Pancreas (tissue), 10 donors: ENCODE measurements around the gene SIRPG. TPM values are rescaled to one million over a fixed set of nuclear protein-coding genes. Genes with fewer than 3 reads are reported as not detected.

Experiments
- ATAC-seq, 4 donors: fragments of 200-7000 bp; cut with Tn5 transposase; one replicate each; pipeline versions ENCODE4 v1.8.0 to v1.9.1; 2020; ENCODE audit warnings: mild to moderate bottlenecking in 4 of 4, moderate library complexity in 4 of 4
- DNase-seq, 6 donors: peaks; one replicate each; pipeline ENCODE4 v3.0.0-alpha.2; 2020
- FAIRE-seq: peaks from 2 replicates; lab custom pipeline; 2012; peaks lifted over from hg19 to GRCh38; lab: Jason Lieb, UNC
- H3K27ac ChIP-seq, 4 donors: fragments of 200-600 bp; sonication (generic); 1 replicate in 3 of 4; 2 replicates in 1 of 4; pipeline versions ENCODE4 v1.5.0 to v1.8.0; 2020
- H3K27me3 ChIP-seq, 4 donors: fragments of 200-600 bp; one replicate each; pipeline ENCODE4 v1.8.0; 2021
- H3K36me3 ChIP-seq, 3 donors: fragments of 200-600 bp; sonication (generic) in 1 of 3; one replicate each; pipeline versions ENCODE4 v1.5.0 to v1.8.0; 2020 to 2021
- H3K4me1 ChIP-seq, 3 donors: fragments of 200-600 bp; one replicate each; pipeline ENCODE4 v1.8.0; 2021
- H3K4me3 ChIP-seq, 4 donors: fragments of 200-600 bp; sonication (generic) in 2 of 4; one replicate each; pipeline versions ENCODE4 v1.5.0 to v1.8.0; 2020 to 2021
- H3K9me3 ChIP-seq, 4 donors: fragments of 200-600 bp; one replicate each; pipeline ENCODE4 v1.8.0; 2021
- CTCF ChIP-seq, 4 donors: fragments of 200-600 bp; sonication (generic) in 3 of 4; IDR thresholded peaks; one replicate each; pipeline versions ENCODE4 v1.5.0 to v1.8.0; 2021; ENCODE audit warnings: antibody characterized with exemption in 4 of 4
- WGBS, 2 donors: extraction: QIAGEN DNeasy Blood & Tissue Kit; methylation state at CpG; one replicate each; pipeline ENCODE4 v1.1.7; 2013; 5-methylcytosine and 5-hydroxymethylcytosine counted together
- intact Hi-C, 3 donors: fragments of 100-400 bp; cut with DNase I; formaldehyde crosslinking; loops; one replicate each; pipeline versions ENCODE4 v1.11.1 to v1.14.2; 2022
- polyA plus RNA-seq, 2 donors: library from polyadenylated mRNA; stranded (reverse); fragments of 200-250 nt; gene quantifications; one replicate each; pipeline ENCODE4 v1.2.3, GENCODE V29; 2013
- total RNA-seq, 6 donors: library from RNA; stranded (reverse); fragmentation: NEBNext Ultra II Directional in 4 of 6; extraction: Animal tissue kit (Norgen Biotek cat#: 25700) in 4 of 6; gene quantifications; one replicate each; pipeline versions ENCODE4 v1.2.1 to v1.2.4, GENCODE V29; 2021 to 2023
- donor health status: healthy with polysubstance abuse.
- donor health status: DM: no; HTN: no; CAD: no; lungs with moderate emphysema.
- donor health status: DM: no; HTN: no; CAD: no.
- donor health status: control.
- donor health status: control.
- donor health status: Bipolar disorder and iron deficiency.
- donor health status: DM: yes; HTN: yes; CAD: no.
- donor health status: DM: no; HTN: no; CAD: no.
- donor health status: DM: no; HTN: no; CAD: no.
- donor health status: DM: yes; HTN: yes; CAD: no.

SIRPG gene
- total and polyA plus RNA-seq, 8 donors, result 0.12 to 0.28 (median 0.21) TPM; not detected in 3

GRCh38 chr20:1625083-1625690, 32.4 kb downstream of the SIRPG start:
- intact Hi-C loops, result no loop called here
- 42% methylated on average over 2 of the region's 2 CpGs for WGBS, 2 donors
- no peak for TF ChIP-seq CTCF (IDR thresholded peaks at IDR 0.05)

GRCh38 chr20:1623501-1624205, 33.9 kb downstream of the SIRPG start:
- TF ChIP-seq CTCF (IDR thresholded peaks at IDR 0.05), result no peak
- ATAC-seq, result peak in 1 of 4 donors; percentile 55
- 78 to 81% methylated on average over 14 of the region's 14 CpGs for WGBS, 2 donors
- peaks cover 0 to 7% (median 0%) of the 10 kb centered on the region in 4 donors for H3K27me3 ChIP-seq
- intact Hi-C loops, result no loop called here
- FAIRE-seq, result no peak
- no peaks in the 10 kb centered on the region for H3K4me1 ChIP-seq
- no peak overlapping the region for H3K4me3 ChIP-seq
- H3K36me3 ChIP-seq, result no peaks in the 10 kb centered on the region
- no peak for DNase-seq
- no peaks in the 10 kb centered on the region for H3K9me3 ChIP-seq
- no peak overlapping the region for H3K27ac ChIP-seq

More at GRCh38 chr20:1625083-1625690, 32.4 kb downstream of the SIRPG start:
- Histone ChIP-seq H3K4me1 (no peaks in the 10 kb centered on the region), H3K4me3 (no peak overlapping the region), H3K36me3 (no peaks in the 10 kb centered on the region), H3K9me3 (no peaks in the 10 kb centered on the region), H3K27me3 (peaks cover 0 to 9% (median 0%) of the 10 kb centered on the region in 4 donors), H3K27ac (no peak overlapping the region)
- ATAC-seq, result no peak
- no peak for FAIRE-seq
- DNase-seq, result no peak

- H3K4me1 ChIP-seq, result no peaks in the 10 kb centered on the region
- no peaks in the 10 kb centered on the region for H3K9me3 ChIP-seq
- H3K4me3 ChIP-seq, result no peak overlapping the region
- no peaks in the 10 kb centered on the region for H3K36me3 ChIP-seq
- ATAC-seq, result no peak
- intact Hi-C loops, result no loop called here
- no peak for FAIRE-seq
- no peak overlapping the region for H3K27ac ChIP-seq
- 5 to 7% methylated on average over 1 of the region's 1 CpG for WGBS, 2 donors
- no peak for TF ChIP-seq CTCF (IDR thresholded peaks at IDR 0.05)
- peaks cover 0 to 7% (median 0%) of the 10 kb centered on the region in 4 donors for H3K27me3 ChIP-seq
- no peak for DNase-seq
Measured at GRCh38 chr20:1622450-1622849, 35.1 kb downstream of the SIRPG start.

GRCh38 chr20:1621316-1621715, 36.3 kb downstream of the SIRPG start:
- H3K9me3 ChIP-seq, result no peaks in the 10 kb centered on the region
- DNase-seq (no peak), FAIRE-seq (no peak), ATAC-seq (no peak)
- no peak overlapping the region for H3K27ac ChIP-seq
- TF ChIP-seq CTCF (IDR thresholded peaks at IDR 0.05), result no peak
- H3K27me3 ChIP-seq, result peaks cover 0 to 7% (median 0%) of the 10 kb centered on the region in 4 donors
- H3K36me3 ChIP-seq, result no peaks in the 10 kb centered on the region
- WGBS, 2 donors, result 38 to 59% methylated on average over 1 of the region's 1 CpG
- intact Hi-C loops, result no loop called here
- no peak overlapping the region for H3K4me3 ChIP-seq
- H3K4me1 ChIP-seq, result no peaks in the 10 kb centered on the region
